ENCODE results near the gene GPR87. TPM values are rescaled to one million over a fixed set of nuclear protein-coding genes. Genes with fewer than 3 reads are reported as not detected.

Gene GPR87
- total RNA-seq, 1 experiment from 2014 or later, result 1.2 TPM

- no peak overlapping the region for H3K27ac Mint-ChIP-seq (ENCODE audit: unreplicated experiment)
- no peak for DNase-seq
- H3K27me3 Mint-ChIP-seq (ENCODE audit: unreplicated experiment), result no peaks in the 10 kb centered on the region
- no peaks in the 10 kb centered on the region for H3K4me1 Mint-ChIP-seq (ENCODE audit: low read depth, unreplicated experiment)
- CTCF ChIA-PET, result no interaction called here
- no peak overlapping the region for H3K4me3 Mint-ChIP-seq (ENCODE audit: low read depth, unreplicated experiment)
- H3K36me3 Mint-ChIP-seq (ENCODE audit: insufficient read depth, unreplicated experiment), result no peaks in the 10 kb centered on the region
- TF ChIP-seq, protein P1, sequence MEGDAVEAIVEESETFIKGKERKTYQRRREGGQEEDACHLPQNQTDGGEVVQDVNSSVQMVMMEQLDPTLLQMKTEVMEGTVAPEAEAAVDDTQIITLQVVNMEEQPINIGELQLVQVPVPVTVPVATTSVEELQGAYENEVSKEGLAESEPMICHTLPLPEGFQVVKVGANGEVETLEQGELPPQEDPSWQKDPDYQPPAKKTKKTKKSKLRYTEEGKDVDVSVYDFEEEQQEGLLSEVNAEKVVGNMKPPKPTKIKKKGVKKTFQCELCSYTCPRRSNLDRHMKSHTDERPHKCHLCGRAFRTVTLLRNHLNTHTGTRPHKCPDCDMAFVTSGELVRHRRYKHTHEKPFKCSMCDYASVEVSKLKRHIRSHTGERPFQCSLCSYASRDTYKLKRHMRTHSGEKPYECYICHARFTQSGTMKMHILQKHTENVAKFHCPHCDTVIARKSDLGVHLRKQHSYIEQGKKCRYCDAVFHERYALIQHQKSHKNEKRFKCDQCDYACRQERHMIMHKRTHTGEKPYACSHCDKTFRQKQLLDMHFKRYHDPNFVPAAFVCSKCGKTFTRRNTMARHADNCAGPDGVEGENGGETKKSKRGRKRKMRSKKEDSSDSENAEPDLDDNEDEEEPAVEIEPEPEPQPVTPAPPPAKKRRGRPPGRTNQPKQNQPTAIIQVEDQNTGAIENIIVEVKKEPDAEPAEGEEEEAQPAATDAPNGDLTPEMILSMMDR (IDR thresholded peaks at IDR 0.05; ENCODE audit: unreplicated experiment), result no peak
- no TSS peak for BruUV-seq (replicated peaks)
- no peaks in the 10 kb centered on the region for H3K9me3 Mint-ChIP-seq (ENCODE audit: low read depth, unreplicated experiment)
- intact Hi-C loops (cut with micrococcal nuclease; ENCODE audit: unreplicated experiment), result no loop called here
These were observed 35.0 kb upstream of the GPR87 start for GRCh38 chr3:151351648-151352047.

- no peaks in the 10 kb centered on the region for H3K9me3 Mint-ChIP-seq (ENCODE audit: low read depth, unreplicated experiment)
- no peak for DNase-seq
- TF ChIP-seq, protein P1 (IDR thresholded peaks at IDR 0.05; ENCODE audit: unreplicated experiment), result no peak
- CTCF ChIA-PET, result no interaction called here
- no TSS peak for BruUV-seq (replicated peaks)
- no peaks in the 10 kb centered on the region for H3K36me3 Mint-ChIP-seq (ENCODE audit: insufficient read depth, unreplicated experiment)
- intact Hi-C loops (cut with micrococcal nuclease; ENCODE audit: unreplicated experiment), result no loop called here
- H3K27ac Mint-ChIP-seq (ENCODE audit: unreplicated experiment), result no peak overlapping the region
- no peaks in the 10 kb centered on the region for H3K27me3 Mint-ChIP-seq (ENCODE audit: unreplicated experiment)
- H3K4me3 Mint-ChIP-seq (ENCODE audit: low read depth, unreplicated experiment), result no peak overlapping the region
- peaks cover under 1% of the 10 kb centered on the region for H3K4me1 Mint-ChIP-seq (ENCODE audit: low read depth, unreplicated experiment)
These were observed 34.6 kb upstream of the GPR87 start for GRCh38 chr3:151351219-151351618.

DNA sequence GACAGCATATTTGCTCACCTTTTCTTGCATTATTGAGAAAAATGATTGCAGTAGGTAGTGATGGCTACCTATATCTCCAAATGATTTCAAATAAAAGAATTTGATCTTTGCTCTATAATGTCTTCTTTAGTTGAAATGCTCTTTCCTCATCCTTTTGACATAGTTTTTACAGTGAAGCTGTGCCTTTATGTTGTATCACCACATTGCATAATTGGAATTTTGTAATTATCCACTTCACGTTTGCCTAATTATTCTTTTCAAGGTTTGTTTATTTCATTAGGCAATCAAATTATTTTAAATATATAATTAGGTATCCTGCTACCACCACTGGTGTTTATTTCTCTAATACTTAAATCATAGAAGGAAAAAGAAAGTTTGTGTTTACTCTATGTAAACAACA lies 34.0 kb upstream of the GPR87 start:
- Mint-ChIP-seq H3K9me3 (ENCODE audit: low read depth, unreplicated experiment) (no peaks in the 10 kb centered on the region), H3K36me3 (ENCODE audit: insufficient read depth, unreplicated experiment) (no peaks in the 10 kb centered on the region), H3K27me3 (ENCODE audit: unreplicated experiment) (no peaks in the 10 kb centered on the region), H3K4me1 (ENCODE audit: low read depth, unreplicated experiment) (peaks cover 7% of the 10 kb centered on the region), H3K27ac (ENCODE audit: unreplicated experiment) (no peak overlapping the region), H3K4me3 (ENCODE audit: low read depth, unreplicated experiment) (no peak overlapping the region)
- CTCF ChIA-PET, result no interaction called here
- intact Hi-C loops (cut with micrococcal nuclease; ENCODE audit: unreplicated experiment), result no loop called here
- no peak for DNase-seq
- BruUV-seq (replicated peaks), result no TSS peak
- TF ChIP-seq, protein P1 (IDR thresholded peaks at IDR 0.05; ENCODE audit: unreplicated experiment), result no peak

- intact Hi-C loops (cut with micrococcal nuclease; ENCODE audit: unreplicated experiment), result no loop called here
- H3K27ac Mint-ChIP-seq (ENCODE audit: unreplicated experiment), result no peak overlapping the region
- no peaks in the 10 kb centered on the region for H3K27me3 Mint-ChIP-seq (ENCODE audit: unreplicated experiment)
- no peaks in the 10 kb centered on the region for H3K9me3 Mint-ChIP-seq (ENCODE audit: low read depth, unreplicated experiment)
- CTCF ChIA-PET, result interaction anchor here (1.3 kb wide), 1 partner anchor 11 kb away, joined by 3 read pairs; no protein-coding TSS in a partner anchor
- DNase-seq, result no peak
- TF ChIP-seq, protein P1 (IDR thresholded peaks at IDR 0.05; ENCODE audit: unreplicated experiment), result no peak
- no peaks in the 10 kb centered on the region for H3K36me3 Mint-ChIP-seq (ENCODE audit: insufficient read depth, unreplicated experiment)
- peaks cover 7% of the 10 kb centered on the region for H3K4me1 Mint-ChIP-seq (ENCODE audit: low read depth, unreplicated experiment)
- BruUV-seq (replicated peaks), result no TSS peak
- H3K4me3 Mint-ChIP-seq (ENCODE audit: low read depth, unreplicated experiment), result no peak overlapping the region
These were observed 30.8 kb upstream of the GPR87 start for GRCh38 chr3:151347432-151347831.
